ENCODE measurements around the gene SLX9. TPM values are rescaled to one million over a fixed set of nuclear protein-coding genes. Genes with fewer than 3 reads are reported as not detected.

The SLX9 gene
- total and polyA plus RNA-seq, 3 experiments from 2014 or later = 14.3 to 71.1 (median 68.1) TPM

GRCh38 chr21:44893948-44894656, 45.7 kb upstream of the SLX9 start:
- H3K9me3 Mint-ChIP-seq = no peaks in the 10 kb centered on the region
- H3K9me3 ChIP-seq (ENCODE audit: low read length) = no peaks in the 10 kb centered on the region
- peak in 1 of 5 donors; percentile 39 for DNase-seq
- CTCF ChIA-PET = interaction anchor here (0.8 to 11.2 kb wide), 8 partner anchors 12 to 92 kb away, joined by 3 to 184 read pairs (median 9); partner anchors contain the start of gene UBE2G2
- peaks cover 12 to 24% (median 13%) of the 10 kb centered on the region in 3 donors for H3K4me1 Mint-ChIP-seq
- H3K4me3 Mint-ChIP-seq = no peak overlapping the region
- no peaks in the 10 kb centered on the region for H3K27me3 ChIP-seq (ENCODE audit: insufficient read depth, low read length, poor library complexity, severe bottlenecking)
- peaks cover 11% of the 10 kb centered on the region for H3K4me1 ChIP-seq (ENCODE audit: insufficient read depth, low read length)
- peaks cover 0 to 74% (median 6%) of the 10 kb centered on the region in 3 donors for H3K36me3 Mint-ChIP-seq
- H3K4me3 ChIP-seq (ENCODE audit: low read length) = no peak overlapping the region
- no peak overlapping the region for H3K27ac ChIP-seq (ENCODE audit: low read depth, low read length)
- H3K27ac Mint-ChIP-seq = peak overlapping the region; percentile 59 to 96 (median 78)
- H3K27me3 Mint-ChIP-seq = no peaks in the 10 kb centered on the region
- POLR2A ChIA-PET = interaction anchor here (0.6 to 3.0 kb wide), 6 partner anchors 25 to 38 kb away, joined by 3 to 9 read pairs (median 4); partner anchors contain the start of gene ITGB2
- peaks cover 45% of the 10 kb centered on the region for H3K36me3 ChIP-seq (ENCODE audit: insufficient read depth, low read length)

DNA sequence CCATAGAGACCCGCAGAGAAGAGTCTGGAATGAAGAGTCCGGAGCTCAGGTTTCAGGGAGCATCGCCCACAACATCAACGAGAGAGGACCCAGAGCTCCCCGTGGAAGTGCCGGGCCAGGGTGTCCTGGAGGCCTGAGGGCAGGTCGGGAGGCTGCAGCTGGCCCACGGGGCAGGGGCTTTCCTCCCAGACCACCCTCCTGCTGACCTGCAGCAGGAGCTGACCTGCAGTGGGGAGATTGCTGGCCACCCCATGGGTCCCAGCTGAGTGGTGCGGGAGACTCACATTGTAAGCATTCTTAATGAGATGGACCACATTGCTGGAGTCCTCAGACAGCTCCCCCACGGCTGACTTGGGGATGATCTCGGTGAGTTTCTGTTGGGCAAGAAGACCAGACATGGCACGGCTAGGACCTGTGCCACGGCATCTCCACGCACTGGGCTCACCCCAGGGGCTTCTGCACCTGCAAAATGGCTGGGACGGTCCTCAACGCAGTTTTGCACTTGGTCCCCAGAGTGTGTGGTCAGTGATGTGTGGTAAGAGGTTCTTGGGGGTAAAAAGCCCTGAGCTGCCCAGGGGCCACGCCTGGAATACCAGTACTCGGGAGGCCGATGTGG, 45.0 kb upstream of the SLX9 start:
- H3K4me1 Mint-ChIP-seq = peaks cover 12 to 24% (median 13%) of the 10 kb centered on the region in 3 donors
- H3K9me3 Mint-ChIP-seq = no peaks in the 10 kb centered on the region
- H3K27me3 ChIP-seq (ENCODE audit: insufficient read depth, low read length, poor library complexity, severe bottlenecking) = no peaks in the 10 kb centered on the region
- peaks cover 0 to 76% (median 6%) of the 10 kb centered on the region in 3 donors for H3K36me3 Mint-ChIP-seq
- no peak overlapping the region for H3K4me3 ChIP-seq (ENCODE audit: low read length)
- no peaks in the 10 kb centered on the region for H3K9me3 ChIP-seq (ENCODE audit: low read length)
- H3K27ac Mint-ChIP-seq = peak overlapping the region in 1 of 8 donors; percentile 42
- ChIA-PET POLR2A (interaction anchor here (0.6 to 3.0 kb wide), 7 partner anchors 16 to 38 kb away, joined by 3 to 9 read pairs (median 4); partner anchors contain the start of gene ITGB2), CTCF (interaction anchor here (0.8 to 11.2 kb wide), 10 partner anchors 12 to 234 kb away, joined by 3 to 184 read pairs (median 6); partner anchors contain the start of genes ITGB2 and UBE2G2)
- H3K27me3 Mint-ChIP-seq = no peaks in the 10 kb centered on the region
- H3K27ac ChIP-seq (ENCODE audit: low read depth, low read length) = no peak overlapping the region
- H3K4me1 ChIP-seq (ENCODE audit: insufficient read depth, low read length) = peaks cover 11% of the 10 kb centered on the region
- peak in 1 of 5 donors; percentile 26 for DNase-seq
- peaks cover 48% of the 10 kb centered on the region for H3K36me3 ChIP-seq (ENCODE audit: insufficient read depth, low read length)
- no peak overlapping the region for H3K4me3 Mint-ChIP-seq

DNA sequence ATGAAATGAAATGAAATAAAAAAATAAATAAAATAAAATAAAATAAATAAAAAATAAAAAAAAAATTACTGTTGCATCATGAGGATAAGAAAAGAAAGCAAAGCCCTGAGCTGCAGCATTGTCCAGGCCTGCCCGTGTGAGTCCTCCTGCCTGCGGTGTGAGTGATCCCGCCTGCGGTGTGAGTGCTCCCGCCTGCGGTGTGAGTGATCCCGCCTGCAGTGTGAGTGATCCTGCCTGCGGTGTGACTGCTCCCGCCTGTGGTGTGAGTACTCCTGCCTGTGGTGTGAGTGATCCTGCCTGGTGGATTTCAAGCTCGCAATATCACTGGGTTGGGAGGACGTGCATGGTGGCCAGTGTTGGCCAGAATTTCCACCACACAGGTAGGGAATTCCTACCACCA, 44.0 kb upstream of the SLX9 start:
- peak overlapping the region in 4 of 8 donors; percentile 34 to 73 (median 55) for H3K27ac Mint-ChIP-seq
- Histone ChIP-seq H3K27ac (ENCODE audit: low read depth, low read length) (no peak overlapping the region), H3K4me3 (ENCODE audit: low read length) (no peak overlapping the region), H3K27me3 (ENCODE audit: insufficient read depth, low read length, poor library complexity, severe bottlenecking) (no peaks in the 10 kb centered on the region), H3K4me1 (ENCODE audit: insufficient read depth, low read length) (peaks cover 11% of the 10 kb centered on the region), H3K36me3 (ENCODE audit: insufficient read depth, low read length) (peaks cover 48% of the 10 kb centered on the region), H3K9me3 (ENCODE audit: low read length) (no peaks in the 10 kb centered on the region)
- H3K4me1 Mint-ChIP-seq = peaks cover 12 to 22% (median 13%) of the 10 kb centered on the region in 3 donors
- CTCF ChIA-PET = interaction anchor here (0.8 to 11.2 kb wide), 5 partner anchors 12 to 232 kb away, joined by 3 to 184 read pairs (median 4); partner anchors contain the start of gene ITGB2
- DNase-seq = no peak
- H3K9me3 Mint-ChIP-seq = no peaks in the 10 kb centered on the region
- H3K4me3 Mint-ChIP-seq = no peak overlapping the region
- no peaks in the 10 kb centered on the region for H3K27me3 Mint-ChIP-seq
- POLR2A ChIA-PET = interaction anchor here (0.9 to 1.6 kb wide), 3 partner anchors 15 to 35 kb away, joined by 4 to 5 read pairs (median 4); no protein-coding TSS in a partner anchor
- peaks cover 0 to 74% (median 6%) of the 10 kb centered on the region in 3 donors for H3K36me3 Mint-ChIP-seq

DNA sequence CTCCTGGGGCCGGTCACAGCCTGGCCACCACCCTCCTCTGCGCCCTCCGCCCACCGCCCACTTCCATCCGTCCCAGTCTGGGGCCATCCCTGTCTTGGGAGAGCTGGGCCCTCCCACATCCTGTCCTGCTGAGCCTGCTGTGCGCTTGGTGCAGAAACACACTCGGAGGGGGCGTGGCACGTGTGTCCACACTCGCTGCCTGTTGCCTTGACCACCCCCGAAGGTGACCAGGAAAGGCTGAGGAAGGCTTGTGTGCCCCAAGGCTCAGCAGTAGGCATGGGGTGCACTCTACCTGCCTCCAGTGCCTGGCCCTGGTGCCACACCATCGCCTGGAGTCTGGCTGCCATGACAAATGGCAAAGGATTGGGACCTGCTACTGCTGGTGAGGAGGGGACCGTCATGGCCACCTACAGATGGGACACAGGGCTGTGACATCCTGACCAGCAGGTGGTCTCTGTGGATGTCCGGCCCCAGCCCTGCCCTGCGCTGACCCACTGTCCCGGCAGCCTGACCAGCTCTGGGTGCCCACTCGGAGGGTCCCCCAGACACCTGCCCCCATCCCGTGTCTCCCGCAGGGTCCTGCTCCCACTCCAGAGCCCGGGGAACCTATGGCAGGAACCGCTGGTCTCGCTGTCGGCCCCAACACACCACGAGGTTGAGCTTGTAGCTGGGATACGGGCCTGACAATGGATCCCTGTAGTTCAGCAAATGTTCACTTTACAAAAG, 43.1 kb upstream of the SLX9 start:
- H3K27me3 Mint-ChIP-seq = no peaks in the 10 kb centered on the region
- H3K4me1 Mint-ChIP-seq = peaks cover 12 to 22% (median 13%) of the 10 kb centered on the region in 3 donors
- H3K4me3 ChIP-seq (ENCODE audit: low read length) = no peak overlapping the region
- ChIA-PET POLR2A (interaction anchor here (0.9 to 1.7 kb wide), 4 partner anchors 12 to 35 kb away, joined by 3 to 9 read pairs (median 4); no protein-coding TSS in a partner anchor), CTCF (interaction anchor here (1.8 to 11.2 kb wide), 3 partner anchors 11 to 34 kb away, joined by 4 to 184 read pairs (median 57); no protein-coding TSS in a partner anchor)
- peaks cover 50% of the 10 kb centered on the region for H3K36me3 ChIP-seq (ENCODE audit: insufficient read depth, low read length)
- H3K4me3 Mint-ChIP-seq = no peak overlapping the region
- no peaks in the 10 kb centered on the region for H3K9me3 ChIP-seq (ENCODE audit: low read length)
- H3K36me3 Mint-ChIP-seq = peaks cover under 1 to 79% (median 9%) of the 10 kb centered on the region in 3 donors
- H3K27me3 ChIP-seq (ENCODE audit: insufficient read depth, low read length, poor library complexity, severe bottlenecking) = no peaks in the 10 kb centered on the region
- peak overlapping the region in 1 of 8 donors; percentile 88 for H3K27ac Mint-ChIP-seq
- H3K27ac ChIP-seq (ENCODE audit: low read depth, low read length) = no peak overlapping the region
- H3K4me1 ChIP-seq (ENCODE audit: insufficient read depth, low read length) = peaks cover 11% of the 10 kb centered on the region
- H3K9me3 Mint-ChIP-seq = no peaks in the 10 kb centered on the region
- DNase-seq = no peak

DNA sequence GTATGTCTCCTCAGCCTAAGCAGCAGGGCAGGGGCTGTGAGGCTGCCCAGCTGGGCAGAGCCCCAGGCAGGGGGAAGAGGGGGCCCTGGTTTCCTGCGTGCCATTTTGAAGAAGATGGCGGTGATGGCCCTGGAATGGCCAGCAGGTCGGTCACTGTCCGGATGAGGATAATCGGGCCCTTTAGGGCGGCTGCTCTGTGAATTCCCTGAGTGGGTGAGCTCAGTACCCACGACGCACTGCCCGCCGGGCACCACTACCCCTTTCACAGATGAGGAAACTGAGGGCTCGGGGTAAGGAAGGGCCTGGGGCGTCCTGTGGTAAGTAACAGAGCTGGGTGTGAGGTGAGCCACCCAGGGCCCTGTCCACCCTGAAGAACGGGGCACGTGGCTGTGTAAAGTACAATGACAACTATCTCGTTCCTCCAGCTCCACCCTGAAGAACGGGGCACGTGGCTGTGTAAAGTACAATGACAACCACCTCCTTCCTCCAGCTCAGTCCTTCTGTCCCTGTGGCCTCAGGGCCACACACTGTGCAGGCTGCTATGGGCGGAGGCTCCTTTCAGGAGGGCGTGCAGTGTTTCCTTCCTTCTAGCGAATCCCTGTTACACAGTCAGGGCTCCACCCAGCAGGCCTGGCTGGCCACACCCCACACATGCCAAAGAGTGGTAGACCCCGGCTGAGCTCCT, 42.4 kb upstream of the SLX9 start:
- Histone ChIP-seq H3K9me3 (ENCODE audit: low read length) (no peaks in the 10 kb centered on the region), H3K4me3 (ENCODE audit: low read length) (no peak overlapping the region), H3K27ac (ENCODE audit: low read depth, low read length) (no peak overlapping the region), H3K36me3 (ENCODE audit: insufficient read depth, low read length) (peaks cover 55% of the 10 kb centered on the region), H3K27me3 (ENCODE audit: insufficient read depth, low read length, poor library complexity, severe bottlenecking) (no peaks in the 10 kb centered on the region), H3K4me1 (ENCODE audit: insufficient read depth, low read length) (peaks cover 9% of the 10 kb centered on the region)
- Mint-ChIP-seq H3K36me3 (peaks cover 7 to 81% (median 15%) of the 10 kb centered on the region in 3 donors), H3K4me1 (peaks cover 12 to 26% (median 13%) of the 10 kb centered on the region in 3 donors), H3K27ac (peak overlapping the region in 2 of 8 donors; percentile 33 to 60), H3K9me3 (no peaks in the 10 kb centered on the region), H3K4me3 (peak overlapping the region in 1 of 7 donors; percentile 77), H3K27me3 (no peaks in the 10 kb centered on the region)
- POLR2A ChIA-PET = interaction anchor here (1.1 to 1.7 kb wide), 3 partner anchors 11 to 35 kb away, joined by 3 to 12 read pairs (median 9); no protein-coding TSS in a partner anchor
- CTCF ChIA-PET = interaction anchor here (1.0 to 11.2 kb wide), 4 partner anchors 10 to 33 kb away, joined by 3 to 184 read pairs (median 30); no protein-coding TSS in a partner anchor
- DNase-seq = no peak

- DNase-seq = no peak
- ChIA-PET CTCF (interaction anchor here (1.0 to 11.2 kb wide), 3 partner anchors 14 to 33 kb away, joined by 3 to 184 read pairs (median 57); no protein-coding TSS in a partner anchor), POLR2A (interaction anchor here (1.1 to 1.7 kb wide), 3 partner anchors 11 to 34 kb away, joined by 3 to 12 read pairs (median 9); no protein-coding TSS in a partner anchor)
- H3K4me1 ChIP-seq (ENCODE audit: insufficient read depth, low read length) = peaks cover 3% of the 10 kb centered on the region
- no peaks in the 10 kb centered on the region for H3K9me3 ChIP-seq (ENCODE audit: low read length)
- peak overlapping the region in 1 of 7 donors; percentile 44 for H3K4me3 Mint-ChIP-seq
- no peaks in the 10 kb centered on the region for H3K27me3 Mint-ChIP-seq
- peak overlapping the region in 1 of 8 donors; percentile 36 for H3K27ac Mint-ChIP-seq
- no peak overlapping the region for H3K27ac ChIP-seq (ENCODE audit: low read depth, low read length)
- H3K4me3 ChIP-seq (ENCODE audit: low read length) = no peak overlapping the region
- H3K36me3 Mint-ChIP-seq = peaks cover 13 to 81% (median 20%) of the 10 kb centered on the region in 3 donors
- peaks cover 60% of the 10 kb centered on the region for H3K36me3 ChIP-seq (ENCODE audit: insufficient read depth, low read length)
- no peaks in the 10 kb centered on the region for H3K9me3 Mint-ChIP-seq
- H3K27me3 ChIP-seq (ENCODE audit: insufficient read depth, low read length, poor library complexity, severe bottlenecking) = no peaks in the 10 kb centered on the region
- peaks cover 7 to 24% (median 14%) of the 10 kb centered on the region in 3 donors for H3K4me1 Mint-ChIP-seq
These were observed 41.8 kb upstream of the SLX9 start for GRCh38 chr21:44898011-44898488.

All from CD8-positive, alpha-beta memory T cell (primary cell).